SU-DHL-6 (cell line): ENCODE data around the gene SHLD2.

Source experiments
- CTCF ChIP-seq: fragments of 200-600 bp; sonication (generic); IDR thresholded peaks from one replicate; pipeline ENCODE4 v1.5.1; 2017; ENCODE audit warnings: antibody characterized with exemption, mild to moderate bottlenecking, low read length, moderate library complexity; ENCODE audit not compliant: insufficient read depth, poor library complexity, severe bottlenecking
- EZH2phosphoT487 ChIP-seq: fragments of 200-600 bp; sonication (generic), shearing (Covaris generic); conservative IDR thresholded peaks from 2 replicates; pipeline ENCODE4 v1.6.1; 2018; ENCODE audit warnings: mild to moderate bottlenecking, antibody characterized with exemption, low read length, moderate library complexity, mixed read lengths

GRCh38 chr10:87079106-87079836, 15.7 kb upstream of the SHLD2 start:
- no peak for TF ChIP-seq CTCF
- TF ChIP-seq EZH2phosphoT487, result no peak
